Adrenal gland (tissue), 5 donors: ENCODE data around the gene TRAPPC14.
"Not testable (repeated sequence)": the region's sequence is repeated elsewhere in the genome, so short reads cannot be mapped to it uniquely, and the experiment has no call there.

Source experiments
- POLR2A ChIP-seq, 2 donors: fragments of 450-650 bp; IDR thresholded peaks; one replicate each; pipeline ENCODE4 v1.6.1; 2017; ENCODE audit warnings: antibody characterized with exemption in 2 of 2, mild to moderate bottlenecking in 2 of 2, moderate library complexity in 1 of 2
- TF ChIP-seq, protein P1 (sequence below), 6 experiments: fragments of 450-650 bp in 4 of 6; fragments of 200-600 bp in 2 of 6; sonication (generic) in 1 of 6; IDR thresholded peaks; 1 replicate in 5 of 6; 2 replicates in 1 of 6; pipeline versions ENCODE4 v1.5.1 to v1.8.0; 2016 to 2021; ENCODE audit warnings: antibody characterized with exemption in 6 of 6, mild to moderate bottlenecking in 2 of 6, moderate library complexity in 1 of 6
- donor health status: DM: no; HTN: no; CAD: no.

DNA sequence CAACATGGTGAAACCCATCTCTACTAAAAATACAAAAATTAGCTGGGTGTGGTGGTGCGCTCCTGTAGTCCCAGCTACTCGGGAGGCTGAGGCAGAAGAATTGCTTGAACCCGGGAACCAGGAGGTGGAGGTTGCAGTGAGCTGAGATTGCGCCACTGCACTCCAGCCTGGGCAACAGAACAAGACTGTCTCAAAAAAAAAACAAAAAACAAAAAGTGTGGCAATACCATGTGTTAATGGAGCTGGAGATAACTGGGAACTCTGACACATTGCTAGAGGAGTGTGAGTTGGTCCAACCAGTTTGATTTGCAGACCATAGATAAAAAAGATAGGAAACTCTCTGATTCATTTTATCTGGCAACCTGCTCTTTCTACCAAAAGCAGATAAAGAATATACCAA lies 12.2 kb downstream of the TRAPPC14 start:
- TF ChIP-seq, protein P1, sequence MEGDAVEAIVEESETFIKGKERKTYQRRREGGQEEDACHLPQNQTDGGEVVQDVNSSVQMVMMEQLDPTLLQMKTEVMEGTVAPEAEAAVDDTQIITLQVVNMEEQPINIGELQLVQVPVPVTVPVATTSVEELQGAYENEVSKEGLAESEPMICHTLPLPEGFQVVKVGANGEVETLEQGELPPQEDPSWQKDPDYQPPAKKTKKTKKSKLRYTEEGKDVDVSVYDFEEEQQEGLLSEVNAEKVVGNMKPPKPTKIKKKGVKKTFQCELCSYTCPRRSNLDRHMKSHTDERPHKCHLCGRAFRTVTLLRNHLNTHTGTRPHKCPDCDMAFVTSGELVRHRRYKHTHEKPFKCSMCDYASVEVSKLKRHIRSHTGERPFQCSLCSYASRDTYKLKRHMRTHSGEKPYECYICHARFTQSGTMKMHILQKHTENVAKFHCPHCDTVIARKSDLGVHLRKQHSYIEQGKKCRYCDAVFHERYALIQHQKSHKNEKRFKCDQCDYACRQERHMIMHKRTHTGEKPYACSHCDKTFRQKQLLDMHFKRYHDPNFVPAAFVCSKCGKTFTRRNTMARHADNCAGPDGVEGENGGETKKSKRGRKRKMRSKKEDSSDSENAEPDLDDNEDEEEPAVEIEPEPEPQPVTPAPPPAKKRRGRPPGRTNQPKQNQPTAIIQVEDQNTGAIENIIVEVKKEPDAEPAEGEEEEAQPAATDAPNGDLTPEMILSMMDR (IDR thresholded peaks at IDR 0.05), result not testable (repeated sequence)
- TF ChIP-seq POLR2A (IDR thresholded peaks at IDR 0.05), result not testable (repeated sequence)
